ENCODE measurements around the gene ENOX1.

ENOX1 gene

DNA sequence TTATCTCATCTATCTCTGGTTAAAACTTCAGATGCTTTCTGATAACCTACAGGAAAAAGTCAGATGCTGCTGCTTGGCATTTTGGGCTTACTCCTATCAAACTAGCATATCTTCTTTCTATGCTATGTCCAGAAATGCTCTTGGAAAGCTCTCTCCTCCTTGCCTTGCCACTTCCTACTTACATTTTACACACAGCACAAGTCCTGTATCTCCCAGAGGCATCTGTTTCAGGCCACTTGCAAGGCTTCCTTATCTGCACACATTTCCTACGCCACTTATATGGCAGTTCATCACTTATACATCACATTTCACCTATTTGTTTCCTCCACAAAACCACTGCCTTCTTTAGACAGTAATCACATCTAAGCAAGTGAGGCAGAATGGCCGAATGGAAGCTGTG is 543.1 kb downstream of the ENOX1 start:
- no peak overlapping the region for H3K4me3 ChIP-seq (ENCODE audit: low read length)
- no peak for DNase-seq (ENCODE audit: low read depth)
- TF ChIP-seq, protein P1, sequence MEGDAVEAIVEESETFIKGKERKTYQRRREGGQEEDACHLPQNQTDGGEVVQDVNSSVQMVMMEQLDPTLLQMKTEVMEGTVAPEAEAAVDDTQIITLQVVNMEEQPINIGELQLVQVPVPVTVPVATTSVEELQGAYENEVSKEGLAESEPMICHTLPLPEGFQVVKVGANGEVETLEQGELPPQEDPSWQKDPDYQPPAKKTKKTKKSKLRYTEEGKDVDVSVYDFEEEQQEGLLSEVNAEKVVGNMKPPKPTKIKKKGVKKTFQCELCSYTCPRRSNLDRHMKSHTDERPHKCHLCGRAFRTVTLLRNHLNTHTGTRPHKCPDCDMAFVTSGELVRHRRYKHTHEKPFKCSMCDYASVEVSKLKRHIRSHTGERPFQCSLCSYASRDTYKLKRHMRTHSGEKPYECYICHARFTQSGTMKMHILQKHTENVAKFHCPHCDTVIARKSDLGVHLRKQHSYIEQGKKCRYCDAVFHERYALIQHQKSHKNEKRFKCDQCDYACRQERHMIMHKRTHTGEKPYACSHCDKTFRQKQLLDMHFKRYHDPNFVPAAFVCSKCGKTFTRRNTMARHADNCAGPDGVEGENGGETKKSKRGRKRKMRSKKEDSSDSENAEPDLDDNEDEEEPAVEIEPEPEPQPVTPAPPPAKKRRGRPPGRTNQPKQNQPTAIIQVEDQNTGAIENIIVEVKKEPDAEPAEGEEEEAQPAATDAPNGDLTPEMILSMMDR (conservative IDR thresholded peaks at IDR 0.05; ENCODE audit: low read length): no peak

DNA sequence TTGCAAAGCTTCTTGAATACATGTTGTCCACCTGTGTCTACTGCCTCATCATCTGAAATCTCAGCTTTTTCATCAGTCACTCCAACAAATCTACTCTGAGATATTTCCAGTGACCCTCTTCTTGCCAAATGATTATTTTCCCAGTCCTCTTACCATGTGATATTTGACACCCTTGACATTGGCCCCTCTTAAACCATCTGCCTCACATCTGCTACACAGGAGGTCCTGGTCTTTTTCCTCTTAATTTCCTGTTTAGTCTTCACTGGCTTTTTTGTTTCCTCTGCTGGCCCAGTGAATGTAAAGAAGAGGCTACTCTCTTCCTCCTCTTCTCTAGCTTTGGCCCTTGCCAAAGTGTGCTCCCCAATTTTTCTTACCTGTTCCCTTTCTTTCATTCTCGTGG is 544.7 kb downstream of the ENOX1 start:
- TF ChIP-seq, protein P1 (conservative IDR thresholded peaks at IDR 0.05; ENCODE audit: low read length): no peak
- no peak for DNase-seq (ENCODE audit: low read depth)

DNA sequence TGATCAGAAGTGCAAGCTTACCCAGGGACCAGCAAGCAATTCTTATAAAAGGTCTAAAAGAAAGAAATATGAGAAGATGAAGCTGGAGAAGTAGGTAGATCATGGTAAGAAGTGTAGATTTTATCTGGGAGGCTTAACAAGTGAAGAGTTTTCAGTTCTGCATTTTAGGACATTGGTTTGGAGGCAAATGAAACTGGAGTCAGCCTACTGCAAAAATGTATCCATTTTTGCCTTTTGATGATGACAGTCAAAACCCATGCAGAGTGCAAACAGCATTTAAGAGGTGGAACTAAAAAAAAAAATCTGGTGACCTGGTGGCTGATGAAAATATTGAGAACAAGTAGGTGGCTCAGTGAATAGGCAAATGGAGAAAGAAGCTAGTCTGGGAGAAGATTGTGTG is 546.5 kb downstream of the ENOX1 start:
- no peak overlapping the region for H3K4me3 ChIP-seq (ENCODE audit: low read length)
- DNase-seq (ENCODE audit: low read depth): no peak
- TF ChIP-seq, protein P1 (conservative IDR thresholded peaks at IDR 0.05; ENCODE audit: low read length): no peak

More for the DNA sequence above, 544.7 kb downstream of the ENOX1 start:
- no peak overlapping the region for H3K4me3 ChIP-seq (ENCODE audit: low read length)

DNA sequence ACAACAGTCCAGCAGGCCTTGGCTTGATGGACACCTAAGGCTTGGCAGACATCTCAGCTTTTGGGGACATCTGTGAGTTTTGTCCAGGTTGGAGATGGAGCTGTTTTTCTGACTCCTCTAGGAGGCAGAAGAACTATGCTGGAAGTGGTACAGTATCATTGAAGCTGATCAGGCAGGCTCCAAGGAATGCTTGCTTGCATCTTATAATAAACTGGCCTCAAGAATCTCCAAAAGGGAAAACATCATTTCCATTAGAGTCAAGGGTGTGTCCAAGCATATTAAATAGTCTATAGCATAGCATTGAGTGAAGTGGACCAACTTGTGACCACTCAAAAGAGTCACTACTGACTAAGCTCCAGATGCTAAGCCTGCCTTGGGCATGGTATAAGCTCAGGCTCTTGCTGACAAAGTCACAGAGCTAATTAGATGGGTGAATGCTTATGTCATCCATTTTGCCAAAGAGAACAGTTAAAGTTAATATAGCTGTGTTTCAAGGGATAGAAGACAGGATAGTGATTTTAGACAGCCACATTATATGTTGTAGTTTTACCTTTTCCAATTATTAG is 547.4 kb downstream of the ENOX1 start:
- DNase-seq (ENCODE audit: low read depth): no peak
- TF ChIP-seq, protein P1 (conservative IDR thresholded peaks at IDR 0.05; ENCODE audit: low read length): no peak
- H3K4me3 ChIP-seq (ENCODE audit: low read length): no peak overlapping the region

DNA sequence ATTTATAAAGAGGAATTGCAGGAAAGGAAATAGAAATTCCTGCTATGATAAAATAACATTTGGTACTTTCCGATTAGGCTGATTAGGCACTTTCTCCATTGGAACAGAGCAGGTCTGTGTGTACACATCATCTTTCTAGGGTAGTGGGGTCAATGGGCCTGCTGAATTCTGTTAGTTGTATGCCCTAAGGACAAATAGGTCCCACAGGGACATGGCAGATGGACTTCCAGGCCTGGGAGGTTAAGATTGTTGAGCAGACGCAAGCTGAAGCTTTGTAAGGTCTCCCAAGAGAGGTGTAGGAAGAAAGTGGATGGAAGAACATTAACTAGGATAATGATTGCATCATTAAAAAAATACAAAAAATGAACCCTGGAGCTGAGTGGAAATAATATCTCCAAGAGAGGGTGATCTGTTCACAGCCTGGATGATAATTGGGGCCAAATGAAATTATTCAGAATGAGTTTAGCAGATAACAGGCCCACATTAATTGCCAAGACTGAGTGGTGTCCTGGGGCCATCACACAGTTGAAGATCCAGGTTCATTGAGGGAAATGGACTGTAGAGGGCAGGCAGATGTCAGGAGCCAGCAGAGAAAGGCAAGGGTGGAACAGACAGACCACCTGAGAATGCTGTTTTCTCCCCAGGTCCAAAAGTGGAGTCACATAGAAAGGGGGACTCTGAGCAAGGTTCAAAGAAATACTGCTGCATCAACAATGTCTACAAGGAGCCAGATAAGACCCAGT is 548.3 kb downstream of the ENOX1 start:
- TF ChIP-seq, protein P1 (conservative IDR thresholded peaks at IDR 0.05; ENCODE audit: low read length): no peak
- H3K4me3 ChIP-seq (ENCODE audit: low read length): no peak overlapping the region
- DNase-seq (ENCODE audit: low read depth): no peak

DNA sequence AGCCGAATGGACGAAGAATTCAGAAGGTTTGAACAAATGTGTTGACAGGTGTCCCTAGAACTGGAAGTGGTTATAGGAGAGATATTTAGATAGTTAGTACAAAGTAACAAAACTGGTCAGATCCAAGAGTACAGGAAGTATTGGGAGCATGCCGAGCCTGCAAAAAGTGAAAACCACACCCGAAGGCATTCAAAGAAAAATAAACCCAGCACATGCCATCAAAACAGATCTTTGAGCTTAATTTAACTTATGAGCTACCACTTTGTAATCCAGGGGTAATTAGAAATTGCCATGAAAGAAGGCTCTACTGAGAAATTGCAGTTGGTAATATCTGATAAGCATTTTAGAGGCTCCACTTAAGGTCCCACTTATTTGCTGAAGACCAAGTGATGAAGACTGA is 549.2 kb downstream of the ENOX1 start:
- DNase-seq (ENCODE audit: low read depth): no peak
- TF ChIP-seq, protein P1 (conservative IDR thresholded peaks at IDR 0.05; ENCODE audit: low read length): no peak
- no peak overlapping the region for H3K4me3 ChIP-seq (ENCODE audit: low read length)

DNA sequence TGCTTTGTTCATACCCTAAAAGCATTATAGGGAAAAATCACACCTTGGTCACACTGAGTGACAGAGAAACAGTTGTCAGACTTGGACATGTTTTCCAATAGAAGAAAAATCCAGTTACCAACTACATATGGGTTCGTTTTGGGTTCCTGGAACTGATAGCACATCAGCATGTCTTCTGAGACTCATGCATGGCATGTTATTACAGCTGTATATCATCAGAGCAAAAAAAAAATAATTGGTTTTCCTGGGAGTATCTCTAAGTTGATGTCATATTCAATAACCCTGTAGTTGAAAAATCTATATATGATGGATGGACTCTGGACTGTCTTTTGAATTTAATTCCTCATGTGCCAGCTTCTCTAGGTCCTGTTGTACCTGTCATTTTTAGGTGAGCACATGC is 551.7 kb downstream of the ENOX1 start:
- DNase-seq (ENCODE audit: low read depth): peak; percentile 37
- H3K4me3 ChIP-seq (ENCODE audit: low read length): no peak overlapping the region
- TF ChIP-seq, protein P1 (conservative IDR thresholded peaks at IDR 0.05; ENCODE audit: low read length): no peak
